RWPE2 (cell line): ENCODE results near the gene GRK5.
"Not testable (repeated sequence)": the region's sequence is repeated elsewhere in the genome, so short reads cannot be mapped to it uniquely, and the experiment has no call there.

ENCODE experiments used
- ATAC-seq: fragments of 200-7000 bp; cut with Tn5 transposase; 3 replicates; pipeline ENCODE4 v1.9.1; 2021; ENCODE audit warnings: low read depth
- DNase-seq: peaks from one replicate; pipeline ENCODE4 v3.0.0-alpha.2; 2020; ENCODE audit warnings: low spot score
- H3K27ac ChIP-seq: fragments of 450-650 bp; 2 replicates; pipeline ENCODE4 v1.5.1; 2017; ENCODE audit warnings: mild to moderate bottlenecking; ENCODE audit not compliant: poor library complexity, severe bottlenecking
- H3K27me3 ChIP-seq: fragments of 250-450 bp; sonication (Bioruptor Pico); 2 replicates; pipeline ENCODE4 v1.5.1; 2021; ENCODE audit warnings: mild to moderate bottlenecking, moderate library complexity; ENCODE audit not compliant: insufficient read depth, poor library complexity, severe bottlenecking
- H3K36me3 ChIP-seq: fragments of 250-450 bp; sonication (Bioruptor Pico); 2 replicates; pipeline ENCODE4 v1.5.1; 2020; ENCODE audit warnings: low read depth, mild to moderate bottlenecking, moderate library complexity
- H3K4me1 ChIP-seq: fragments of 250-450 bp; sonication (Bioruptor Pico); 2 replicates; pipeline ENCODE4 v1.5.1; 2021; ENCODE audit warnings: mild to moderate bottlenecking, moderate library complexity; ENCODE audit not compliant: insufficient read depth, poor library complexity, severe bottlenecking
- H3K4me3 ChIP-seq: fragments of 250-450 bp; sonication (Bioruptor Pico); 2 replicates; pipeline ENCODE4 v1.5.1; 2021; ENCODE audit warnings: mild to moderate bottlenecking, moderate library complexity; ENCODE audit not compliant: severe bottlenecking
- H3K9me3 ChIP-seq: fragments of 250-450 bp; sonication (Bioruptor Pico); 2 replicates; pipeline ENCODE4 v1.5.1; 2021; ENCODE audit warnings: mild to moderate bottlenecking, moderate library complexity; ENCODE audit not compliant: severe bottlenecking
- TF ChIP-seq, protein P1 (sequence below): fragments of 450-650 bp; IDR thresholded peaks from one replicate; pipeline ENCODE4 v1.5.1; 2017; ENCODE audit warnings: mild to moderate bottlenecking, moderate library complexity; ENCODE audit not compliant: poor library complexity, severe bottlenecking

Gene GRK5

GRCh38 chr10:119256030-119256429 lies 48.7 kb downstream of the GRK5 start:
- H3K4me3 ChIP-seq: no peak overlapping the region
- TF ChIP-seq, protein P1, sequence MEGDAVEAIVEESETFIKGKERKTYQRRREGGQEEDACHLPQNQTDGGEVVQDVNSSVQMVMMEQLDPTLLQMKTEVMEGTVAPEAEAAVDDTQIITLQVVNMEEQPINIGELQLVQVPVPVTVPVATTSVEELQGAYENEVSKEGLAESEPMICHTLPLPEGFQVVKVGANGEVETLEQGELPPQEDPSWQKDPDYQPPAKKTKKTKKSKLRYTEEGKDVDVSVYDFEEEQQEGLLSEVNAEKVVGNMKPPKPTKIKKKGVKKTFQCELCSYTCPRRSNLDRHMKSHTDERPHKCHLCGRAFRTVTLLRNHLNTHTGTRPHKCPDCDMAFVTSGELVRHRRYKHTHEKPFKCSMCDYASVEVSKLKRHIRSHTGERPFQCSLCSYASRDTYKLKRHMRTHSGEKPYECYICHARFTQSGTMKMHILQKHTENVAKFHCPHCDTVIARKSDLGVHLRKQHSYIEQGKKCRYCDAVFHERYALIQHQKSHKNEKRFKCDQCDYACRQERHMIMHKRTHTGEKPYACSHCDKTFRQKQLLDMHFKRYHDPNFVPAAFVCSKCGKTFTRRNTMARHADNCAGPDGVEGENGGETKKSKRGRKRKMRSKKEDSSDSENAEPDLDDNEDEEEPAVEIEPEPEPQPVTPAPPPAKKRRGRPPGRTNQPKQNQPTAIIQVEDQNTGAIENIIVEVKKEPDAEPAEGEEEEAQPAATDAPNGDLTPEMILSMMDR: no peak
- DNase-seq: no peak
- peaks cover 19% of the 10 kb centered on the region for H3K4me1 ChIP-seq
- no peak for ATAC-seq
- no peaks in the 10 kb centered on the region for H3K27me3 ChIP-seq
- H3K9me3 ChIP-seq: no peaks in the 10 kb centered on the region
- no peaks in the 10 kb centered on the region for H3K36me3 ChIP-seq
- H3K27ac ChIP-seq: no peak overlapping the region

DNA sequence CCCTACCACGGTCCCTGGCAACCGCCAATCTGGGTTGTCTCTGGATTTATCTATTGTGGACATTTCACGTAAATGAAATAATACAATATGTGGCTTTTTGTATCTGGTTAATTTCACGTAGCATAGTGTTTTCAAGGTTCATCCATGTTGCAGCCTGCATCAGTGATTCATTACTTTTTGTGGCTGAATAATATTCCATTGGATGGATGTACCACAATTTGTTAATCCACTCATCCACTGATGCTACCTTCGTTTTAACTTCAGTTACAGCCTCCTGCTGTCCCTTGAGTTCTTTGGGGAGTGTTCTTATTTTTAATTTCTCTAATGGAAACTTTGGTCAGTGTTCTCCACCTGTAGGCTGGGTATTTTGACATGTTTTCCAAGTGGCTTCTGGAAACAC lies 49.5 kb downstream of the GRK5 start:
- Histone ChIP-seq H3K4me1 (peaks cover 19% of the 10 kb centered on the region), H3K36me3 (no peaks in the 10 kb centered on the region), H3K4me3 (no peak overlapping the region), H3K27me3 (no peaks in the 10 kb centered on the region), H3K27ac (no peak overlapping the region), H3K9me3 (no peaks in the 10 kb centered on the region)
- no peak for DNase-seq
- ATAC-seq: no peak
- TF ChIP-seq, protein P1: no peak

- Histone ChIP-seq H3K27ac (no peak overlapping the region), H3K4me1 (peaks cover 17% of the 10 kb centered on the region)
- no peak for ATAC-seq
These were observed 50.6 kb downstream of the GRK5 start for GRCh38 chr10:119257899-119258419.

GRCh38 chr10:119259345-119259744 lies 52.0 kb downstream of the GRK5 start:
- Histone ChIP-seq H3K4me1 (peaks cover 3% of the 10 kb centered on the region), H3K4me3 (no peak overlapping the region), H3K9me3 (no peaks in the 10 kb centered on the region), H3K27me3 (no peaks in the 10 kb centered on the region), H3K27ac (no peak overlapping the region), H3K36me3 (no peaks in the 10 kb centered on the region)
- ATAC-seq (no peak), DNase-seq (no peak)
- TF ChIP-seq, protein P1: no peak

More at GRCh38 chr10:119257899-119258419, 50.6 kb downstream of the GRK5 start:
- Histone ChIP-seq H3K9me3 (no peaks in the 10 kb centered on the region), H3K36me3 (no peaks in the 10 kb centered on the region), H3K27me3 (no peaks in the 10 kb centered on the region), H3K4me3 (no peak overlapping the region)
- DNase-seq: no peak
- TF ChIP-seq, protein P1: no peak

GRCh38 chr10:119261016-119261415 lies 53.6 kb downstream of the GRK5 start:
- H3K27ac ChIP-seq, H3K27me3 ChIP-seq, H3K9me3 ChIP-seq, H3K36me3 ChIP-seq, ATAC-seq, DNase-seq, H3K4me3 ChIP-seq, H3K4me1 ChIP-seq: not testable (repeated sequence)
